ENCODE results near the gene ZNF236. TPM values are rescaled to one million over a fixed set of nuclear protein-coding genes. Genes with fewer than 3 reads are reported as not detected.

ZNF236 gene
- total RNA-seq, 2 experiments from 2014 or later: 6.6 to 16.1 TPM

DNA sequence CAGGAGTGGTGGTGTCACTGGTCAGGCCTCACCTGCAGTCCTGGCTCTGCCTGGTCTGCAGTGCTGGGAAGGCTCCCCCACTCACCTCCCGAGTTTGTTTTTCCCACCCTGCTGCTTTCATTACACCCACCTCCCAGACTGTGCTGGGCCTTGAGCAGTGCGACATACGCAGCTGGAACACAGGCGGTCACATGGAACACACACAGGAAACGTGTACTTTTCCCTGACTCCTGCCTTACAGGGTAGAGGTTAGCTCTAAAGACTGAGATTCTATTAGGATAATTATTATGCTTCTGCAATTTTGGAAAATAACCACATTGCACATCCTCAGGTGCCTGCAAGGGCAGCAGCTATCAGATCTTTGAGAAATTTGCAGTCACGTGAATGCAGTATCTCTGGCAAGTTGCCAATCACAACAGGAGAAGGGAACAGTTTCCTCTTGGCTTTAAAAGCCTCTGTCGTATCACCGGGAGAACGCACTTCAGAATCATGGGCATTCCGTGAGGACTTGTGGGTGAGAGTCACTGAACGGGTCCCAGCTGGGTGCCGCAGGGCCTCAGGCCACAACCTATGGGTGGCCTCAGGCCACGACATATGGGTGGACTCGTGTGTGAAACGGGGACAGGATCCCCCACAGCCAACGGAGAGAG lies 136.5 kb downstream of the ZNF236 start:
- Histone ChIP-seq H3K9me3 (ENCODE audit: low read length) (no peaks in the 10 kb centered on the region), H3K4me1 (ENCODE audit: insufficient read depth, low read length, poor library complexity, severe bottlenecking) (peaks cover 11% of the 10 kb centered on the region), H3K27ac (ENCODE audit: low read depth, low read length, poor library complexity, severe bottlenecking) (no peak overlapping the region), H3K36me3 (ENCODE audit: insufficient read depth, low read length) (peaks cover 15% of the 10 kb centered on the region; the same call in 1 of the 2 replicates), H3K79me2 (ENCODE audit: insufficient read depth, low read depth, low read length) (no peaks in the 10 kb centered on the region), H3K9me2 (ENCODE audit: insufficient read depth, low read length) (no peaks in the 10 kb centered on the region), H3K4me2 (ENCODE audit: low read length) (no peak overlapping the region), H3K4me3 (ENCODE audit: low read depth, low read length, poor library complexity, severe bottlenecking) (no peak overlapping the region), H2AFZ (ENCODE audit: low read length) (no peak overlapping the region), H4K20me1 (ENCODE audit: insufficient read depth, low read length) (no peaks in the 10 kb centered on the region)
- intact Hi-C loops (cut with micrococcal nuclease; ENCODE audit: unreplicated experiment): no loop called here
- ChIA-PET CTCF (ENCODE audit: unreplicated experiment) (interaction anchor here (1.0 kb wide), 1 partner anchor 22 kb away, joined by 3 read pairs; no protein-coding TSS in a partner anchor), POLR2A (no interaction called here)
- DNase-seq (ENCODE audit: low spot score): no peak
- TF ChIP-seq, protein P1, sequence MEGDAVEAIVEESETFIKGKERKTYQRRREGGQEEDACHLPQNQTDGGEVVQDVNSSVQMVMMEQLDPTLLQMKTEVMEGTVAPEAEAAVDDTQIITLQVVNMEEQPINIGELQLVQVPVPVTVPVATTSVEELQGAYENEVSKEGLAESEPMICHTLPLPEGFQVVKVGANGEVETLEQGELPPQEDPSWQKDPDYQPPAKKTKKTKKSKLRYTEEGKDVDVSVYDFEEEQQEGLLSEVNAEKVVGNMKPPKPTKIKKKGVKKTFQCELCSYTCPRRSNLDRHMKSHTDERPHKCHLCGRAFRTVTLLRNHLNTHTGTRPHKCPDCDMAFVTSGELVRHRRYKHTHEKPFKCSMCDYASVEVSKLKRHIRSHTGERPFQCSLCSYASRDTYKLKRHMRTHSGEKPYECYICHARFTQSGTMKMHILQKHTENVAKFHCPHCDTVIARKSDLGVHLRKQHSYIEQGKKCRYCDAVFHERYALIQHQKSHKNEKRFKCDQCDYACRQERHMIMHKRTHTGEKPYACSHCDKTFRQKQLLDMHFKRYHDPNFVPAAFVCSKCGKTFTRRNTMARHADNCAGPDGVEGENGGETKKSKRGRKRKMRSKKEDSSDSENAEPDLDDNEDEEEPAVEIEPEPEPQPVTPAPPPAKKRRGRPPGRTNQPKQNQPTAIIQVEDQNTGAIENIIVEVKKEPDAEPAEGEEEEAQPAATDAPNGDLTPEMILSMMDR (conservative IDR thresholded peaks at IDR 0.05; ENCODE audit: low read length): no peak
- TF ChIP-seq EZH2phosphoT487 (IDR thresholded peaks at IDR 0.05; ENCODE audit: borderline replicate concordance, low read depth, low read length): no peak
- BruUV-seq (replicated peaks): no TSS peak

DNA sequence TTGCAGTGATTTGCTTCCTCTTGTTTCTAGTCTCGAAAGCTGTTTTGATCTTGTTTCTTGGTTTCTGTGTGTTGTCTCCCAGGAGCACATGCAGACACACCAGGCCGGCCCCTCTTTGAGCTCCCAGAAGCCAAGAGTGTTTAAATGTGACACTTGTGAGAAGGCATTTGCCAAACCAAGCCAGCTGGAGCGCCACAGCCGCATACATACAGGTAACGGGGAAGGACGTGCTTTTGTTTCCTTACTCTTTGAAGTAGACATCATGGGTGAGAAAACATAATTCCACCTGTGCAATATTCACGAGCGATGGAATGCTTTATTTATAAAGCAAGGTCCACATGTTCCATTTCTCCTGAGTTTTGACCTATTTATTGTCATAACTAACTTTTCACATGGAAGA lies 137.2 kb downstream of the ZNF236 start:
- BruUV-seq (replicated peaks): no TSS peak
- no peaks in the 10 kb centered on the region for H3K79me2 ChIP-seq (ENCODE audit: insufficient read depth, low read depth, low read length)
- intact Hi-C loops (cut with micrococcal nuclease; ENCODE audit: unreplicated experiment): loop anchor here (1.0 to 10.0 kb wide), 2 partner anchors 22 to 465 kb away; partner anchors contain the start of gene ZNF516

More for the DNA sequence above, 137.2 kb downstream of the ZNF236 start:
- no peaks in the 10 kb centered on the region for H3K9me3 ChIP-seq (ENCODE audit: low read length)
- no peaks in the 10 kb centered on the region for H3K9me2 ChIP-seq (ENCODE audit: insufficient read depth, low read length)
- no peak overlapping the region for H2AFZ ChIP-seq (ENCODE audit: low read length)
- H3K4me3 ChIP-seq (ENCODE audit: low read depth, low read length, poor library complexity, severe bottlenecking): no peak overlapping the region
- no peak for DNase-seq (ENCODE audit: low spot score)
- CTCF ChIA-PET (ENCODE audit: unreplicated experiment): interaction anchor here (1.0 kb wide), 1 partner anchor 21 kb away, joined by 3 read pairs; no protein-coding TSS in a partner anchor
- POLR2A ChIA-PET: no interaction called here
- peaks cover 15% of the 10 kb centered on the region; the same call in 1 of the 2 replicates for H3K36me3 ChIP-seq (ENCODE audit: insufficient read depth, low read length)
- H4K20me1 ChIP-seq (ENCODE audit: insufficient read depth, low read length): no peaks in the 10 kb centered on the region
- no peak overlapping the region for H3K4me2 ChIP-seq (ENCODE audit: low read length)
- no peak for TF ChIP-seq EZH2phosphoT487 (IDR thresholded peaks at IDR 0.05; ENCODE audit: borderline replicate concordance, low read depth, low read length)
- TF ChIP-seq, protein P1 (conservative IDR thresholded peaks at IDR 0.05; ENCODE audit: low read length): no peak
- H3K27ac ChIP-seq (ENCODE audit: low read depth, low read length, poor library complexity, severe bottlenecking): no peak overlapping the region
- H3K4me1 ChIP-seq (ENCODE audit: insufficient read depth, low read length, poor library complexity, severe bottlenecking): peaks cover 18% of the 10 kb centered on the region
